HG02763 (cell line): Measurements from ENCODE around the gene GTF2IRD1.
"Not testable (repeated sequence)": the region's sequence is repeated elsewhere in the genome, so short reads cannot be mapped to it uniquely, and the experiment has no call there.

Source experiments
- ATAC-seq: cut with Tn5 transposase; IDR thresholded peaks from one replicate; pipeline ENCODE4 v1.9.1; 2021; ENCODE audit warnings: mild to moderate bottlenecking, moderate library complexity; ENCODE audit not compliant: unreplicated experiment

GTF2IRD1 gene

GRCh38 chr7:74430409-74430808, 23.3 kb upstream of the GTF2IRD1 start:
- ATAC-seq, result not testable (repeated sequence)

GRCh38 chr7:74430961-74431466, 22.7 kb upstream of the GTF2IRD1 start:
- no peak for ATAC-seq

GRCh38 chr7:74437291-74437571, 16.5 kb upstream of the GTF2IRD1 start:
- not testable (repeated sequence) for ATAC-seq

- no peak for ATAC-seq
Observed at GRCh38 chr7:74438327-74438726, 15.4 kb upstream of the GTF2IRD1 start.

GRCh38 chr7:74439541-74439940, 14.2 kb upstream of the GTF2IRD1 start:
- no peak for ATAC-seq

- not testable (repeated sequence) for ATAC-seq
Observed at GRCh38 chr7:74440143-74440542, 13.6 kb upstream of the GTF2IRD1 start.

- ATAC-seq, result no peak
Observed at GRCh38 chr7:74441801-74442200, 11.9 kb upstream of the GTF2IRD1 start.

GRCh38 chr7:74443543-74444247, 10.0 kb upstream of the GTF2IRD1 start:
- no peak for ATAC-seq

- ATAC-seq, result no peak
Observed at GRCh38 chr7:74449144-74449543, 4.6 kb upstream of the GTF2IRD1 start.

GRCh38 chr7:74449809-74450397, 3.8 kb upstream of the GTF2IRD1 start:
- no peak for ATAC-seq

GRCh38 chr7:74452748-74453321, 871 bp upstream of the GTF2IRD1 start:
- ATAC-seq, result no peak

GRCh38 chr7:74454021-74454924, 567 bp downstream of the GTF2IRD1 start:
- no peak for ATAC-seq

- no peak for ATAC-seq
Observed at GRCh38 chr7:74454925-74455288, 1.2 kb downstream of the GTF2IRD1 start.

GRCh38 chr7:74455291-74455804, 1.6 kb downstream of the GTF2IRD1 start:
- ATAC-seq, result no peak

- ATAC-seq, result no peak
Observed at GRCh38 chr7:74455928-74456327, 2.2 kb downstream of the GTF2IRD1 start.

- ATAC-seq, result no peak
Observed at GRCh38 chr7:74457007-74457406, 3.3 kb downstream of the GTF2IRD1 start.

- no peak for ATAC-seq
Observed at GRCh38 chr7:74461970-74462706, 8.4 kb downstream of the GTF2IRD1 start.

- ATAC-seq, result no peak
Observed at GRCh38 chr7:74462707-74463100, 9.0 kb downstream of the GTF2IRD1 start.

- no peak for ATAC-seq
Observed at GRCh38 chr7:74464931-74465886, 11.5 kb downstream of the GTF2IRD1 start.
